HCT116 (cell line): Measurements from ENCODE around the gene NUP54. TPM values are rescaled to one million over a fixed set of nuclear protein-coding genes. Genes with fewer than 3 reads are reported as not detected.

Experiments
- ATAC-seq: fragments of 200-7000 bp; cut with Tn5 transposase; 2 replicates; pipeline ENCODE4 v1.9.1; 2020; ENCODE audit warnings: mild to moderate bottlenecking, moderate library complexity
- BruUV-seq: library from RNA; stranded (reverse); fragments of 400-500 nt; replicated peaks from 2 replicates; lab custom pipeline; 2021; lab: Mats Ljungman, UMichigan
- CTCF ChIA-PET: fragments of 300-600 bp; sonication (Branson Sonifier 250); formaldehyde crosslinking; loops from one replicate; lab custom pipeline; 2021; ENCODE audit warnings: antibody characterized with exemption; lab: Charles Lee
- POLR2A ChIA-PET: fragments of 300-600, 350-600 bp; sonication (Branson Sonifier 250); formaldehyde crosslinking; loops from one replicate; lab custom pipeline; 2021; ENCODE audit warnings: antibody characterized with exemption; lab: Charles Lee
- RAD21 ChIA-PET, 2 experiments: fragments of 300-600 bp; sonication (Branson Sonifier 250); formaldehyde crosslinking; loops; one replicate each; lab custom pipeline; 2023; ENCODE audit warnings: low total read pairs in 2 of 2; ENCODE audit not compliant: uncharacterized antibody in 2 of 2, unreplicated experiment in 2 of 2, low non-redundant PET in 1 of 2; lab: Charles Lee
- DNase-seq: peaks from one replicate; pipeline ENCODE4 v3.0.0-alpha.2; 2010; ENCODE audit warnings: low read depth, low spot score
- H2AFZ ChIP-seq: fragments of 200-600 bp; shearing (Covaris generic), sonication (generic); 2 replicates; pipeline ENCODE4 v1.6.1; 2017; ENCODE audit warnings: low read depth, mixed run types, mixed read lengths, antibody characterized with exemption, low read length; ENCODE audit not compliant: poor library complexity, severe bottlenecking
- H3K27ac ChIP-seq: 2 replicates; pipeline ENCODE4 v1.5.1; 2012; ENCODE audit warnings: low read depth, low read length
- H3K27me3 ChIP-seq: fragments of 200-600 bp; sonication (generic); 2 replicates; pipeline ENCODE4 v1.6.1; 2016; ENCODE audit warnings: mixed run types, low read length, mixed read lengths; ENCODE audit not compliant: insufficient read depth
- H3K36me3 ChIP-seq, 2 experiments: fragments of 200-500 bp in 1 of 2; fragments of 200-600 bp in 1 of 2; sonication (Bioruptor generic) in 1 of 2; sonication (generic) in 1 of 2; 2 replicates each; pipeline versions ENCODE4 v1.5.1 to v1.6.1; 2014 to 2016; ENCODE audit warnings: low read length in 2 of 2, inconsistent platforms in 1 of 2, mixed read lengths in 1 of 2, mixed run types in 1 of 2; ENCODE audit not compliant: insufficient read depth in 2 of 2, control insufficient read depth in 1 of 2
- H3K4me1 ChIP-seq, 2 experiments: fragments of 200-600 bp in 1 of 2; sonication (generic) in 1 of 2; 2 replicates each; pipeline versions ENCODE4 v1.5.1 to v1.6.1; 2012 to 2017; ENCODE audit warnings: low read length in 2 of 2, inconsistent platforms in 1 of 2, mild to moderate bottlenecking in 1 of 2, mixed read lengths in 1 of 2, mixed run types in 1 of 2, moderate library complexity in 1 of 2; ENCODE audit not compliant: insufficient read depth in 2 of 2, control insufficient read depth in 1 of 2
- H3K4me2 ChIP-seq: fragments of 200-600 bp; sonication (generic); 2 replicates; pipeline ENCODE4 v1.6.1; 2017; ENCODE audit warnings: mixed run types, low read length, mixed read lengths
- H3K4me3 ChIP-seq, 2 experiments: fragments of 200-600 bp in 1 of 2; sonication (generic) in 1 of 2; replicated peaks in 1 of 2; 2 replicates each; pipeline ENCODE4 v1.5.1; 2011 to 2016; ENCODE audit warnings: low read length in 2 of 2, control low read depth in 1 of 2, low read depth in 1 of 2, mild to moderate bottlenecking in 1 of 2, mixed read lengths in 1 of 2, mixed run types in 1 of 2
- H3K79me2 ChIP-seq: fragments of 200-600 bp; sonication (generic); 2 replicates; pipeline ENCODE4 v1.6.1; 2017; ENCODE audit warnings: mild to moderate bottlenecking, mixed run types, low read length, moderate library complexity, mixed read lengths; ENCODE audit not compliant: insufficient read depth
- H3K9ac ChIP-seq: fragments of 200-600 bp; sonication (generic); 2 replicates; pipeline ENCODE4 v1.6.1; 2016; ENCODE audit warnings: low read length, mixed read lengths
- H3K9me2 ChIP-seq: fragments of 200-600 bp; sonication (generic), shearing (Covaris generic); 2 replicates; pipeline ENCODE4 v1.6.1; 2017; ENCODE audit warnings: mixed run types, mild to moderate bottlenecking, moderate library complexity; ENCODE audit not compliant: insufficient read depth
- H3K9me3 ChIP-seq, 2 experiments: fragments of 200-500 bp in 1 of 2; fragments of 200-600 bp in 1 of 2; sonication (Bioruptor generic) in 1 of 2; sonication (generic) in 1 of 2; 2 replicates each; pipeline ENCODE4 v1.6.1; 2014 to 2017; ENCODE audit warnings: low read length in 2 of 2, mixed read lengths in 2 of 2, inconsistent platforms in 1 of 2, low read depth in 1 of 2, mild to moderate bottlenecking in 1 of 2, mixed run types in 1 of 2, moderate library complexity in 1 of 2; ENCODE audit not compliant: control insufficient read depth in 1 of 2, insufficient read depth in 1 of 2
- H4K20me1 ChIP-seq: fragments of 200-600 bp; sonication (generic), shearing (Covaris generic); 2 replicates; pipeline ENCODE4 v1.6.1; 2017; ENCODE audit warnings: mixed run types, mild to moderate bottlenecking, moderate library complexity; ENCODE audit not compliant: insufficient read depth
- CBX3 ChIP-seq: IDR thresholded peaks from 2 replicates; pipeline ENCODE4 v1.6.1; 2012; ENCODE audit warnings: low read depth
- CEBPB ChIP-seq: IDR thresholded peaks from 2 replicates; pipeline ENCODE4 v1.6.1; 2012; ENCODE audit warnings: low read depth
- EZH2phosphoT487 ChIP-seq: fragments of 200-600 bp; IDR thresholded peaks from 2 replicates; pipeline ENCODE4 v1.6.1; 2018; ENCODE audit warnings: antibody characterized with exemption, borderline replicate concordance
- FOSL1 ChIP-seq: IDR thresholded peaks from 2 replicates; pipeline ENCODE4 v1.6.1; 2012; ENCODE audit warnings: low read depth
- JUND ChIP-seq: IDR thresholded peaks from 2 replicates; pipeline ENCODE4 v1.6.1; 2012
- POLR2AphosphoS5 ChIP-seq: IDR thresholded peaks from 2 replicates; pipeline ENCODE4 v1.6.1; 2011; ENCODE audit warnings: mild to moderate bottlenecking, low read depth, low read length, moderate library complexity
- RAD21 ChIP-seq: IDR thresholded peaks from 2 replicates; pipeline ENCODE4 v1.6.1; 2012; ENCODE audit warnings: low read depth, mild to moderate bottlenecking
- SIN3A ChIP-seq: IDR thresholded peaks from 2 replicates; pipeline ENCODE4 v1.6.1; 2012; ENCODE audit warnings: low read depth
- YY1 ChIP-seq: IDR thresholded peaks from 2 replicates; pipeline ENCODE4 v1.6.1; 2011; ENCODE audit warnings: low read length, low read depth, moderate library complexity, mild to moderate bottlenecking; ENCODE audit not compliant: insufficient replicate concordance; ENCODE audit errors: extremely low read depth
- ZFX ChIP-seq: fragments of 450-650 bp; IDR thresholded peaks from 2 replicates; pipeline ENCODE4 v1.6.1; 2017
- intact Hi-C: fragments of 100-400 bp; cut with micrococcal nuclease; formaldehyde crosslinking; loops from 2 replicates; pipeline ENCODE4 v1.10.0; 2022
- total RNA-seq: library from RNA; stranded (reverse); gene quantifications from one replicate; pipeline ENCODE4 v1.2.1, GENCODE V29; 2021; ENCODE audit not compliant: unreplicated experiment
- TF ChIP-seq, protein P1 (sequence below): IDR thresholded peaks from 2 replicates; pipeline ENCODE4 v1.6.1; 2012
- TF ChIP-seq, protein P2 (sequence below): IDR thresholded peaks from 2 replicates; pipeline ENCODE4 v1.6.1; 2011; ENCODE audit warnings: mild to moderate bottlenecking, low read length, moderate library complexity; ENCODE audit not compliant: insufficient replicate concordance; ENCODE audit errors: extremely low read depth

Gene NUP54
- total RNA-seq, 1 experiment from 2014 or later: 53.9 TPM

DNA sequence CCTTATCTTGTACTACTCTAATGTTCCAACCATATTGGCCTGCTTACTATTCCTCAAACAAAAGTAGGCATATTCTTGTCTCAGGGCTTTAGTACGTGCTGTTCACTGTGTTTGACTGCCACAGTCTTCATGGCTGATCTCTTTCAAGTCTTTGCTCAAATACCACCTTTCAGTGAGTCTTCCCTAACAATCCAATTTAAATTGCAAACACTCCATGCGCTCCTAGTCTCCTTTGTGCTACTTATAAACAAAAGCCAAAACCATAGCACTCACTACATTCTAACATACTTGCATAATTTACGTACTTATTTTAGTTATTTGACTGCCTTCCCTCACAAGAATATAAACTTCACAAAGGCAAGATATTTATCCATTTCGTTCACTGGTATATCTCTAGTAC, 75.4 kb downstream of the NUP54 start:
- H3K79me2 ChIP-seq: no peaks in the 10 kb centered on the region
- intact Hi-C loops: no loop called here
- H3K9me3 ChIP-seq: no peaks in the 10 kb centered on the region
- CTCF ChIA-PET: no interaction called here
- no peak overlapping the region for H3K9ac ChIP-seq
- no peak overlapping the region for H3K4me2 ChIP-seq
- no peak overlapping the region for H3K4me3 ChIP-seq
- TF ChIP-seq EZH2phosphoT487 (no peak), CEBPB (no peak), FOSL1 (no peak), SIN3A (no peak), RAD21 (no peak), CBX3 (no peak), POLR2AphosphoS5 (no peak), ZFX (no peak), YY1 (no peak), JUND (no peak)
- TF ChIP-seq, protein P1, sequence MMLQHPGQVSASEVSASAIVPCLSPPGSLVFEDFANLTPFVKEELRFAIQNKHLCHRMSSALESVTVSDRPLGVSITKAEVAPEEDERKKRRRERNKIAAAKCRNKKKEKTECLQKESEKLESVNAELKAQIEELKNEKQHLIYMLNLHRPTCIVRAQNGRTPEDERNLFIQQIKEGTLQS: no peak
- TF ChIP-seq, protein P2, sequence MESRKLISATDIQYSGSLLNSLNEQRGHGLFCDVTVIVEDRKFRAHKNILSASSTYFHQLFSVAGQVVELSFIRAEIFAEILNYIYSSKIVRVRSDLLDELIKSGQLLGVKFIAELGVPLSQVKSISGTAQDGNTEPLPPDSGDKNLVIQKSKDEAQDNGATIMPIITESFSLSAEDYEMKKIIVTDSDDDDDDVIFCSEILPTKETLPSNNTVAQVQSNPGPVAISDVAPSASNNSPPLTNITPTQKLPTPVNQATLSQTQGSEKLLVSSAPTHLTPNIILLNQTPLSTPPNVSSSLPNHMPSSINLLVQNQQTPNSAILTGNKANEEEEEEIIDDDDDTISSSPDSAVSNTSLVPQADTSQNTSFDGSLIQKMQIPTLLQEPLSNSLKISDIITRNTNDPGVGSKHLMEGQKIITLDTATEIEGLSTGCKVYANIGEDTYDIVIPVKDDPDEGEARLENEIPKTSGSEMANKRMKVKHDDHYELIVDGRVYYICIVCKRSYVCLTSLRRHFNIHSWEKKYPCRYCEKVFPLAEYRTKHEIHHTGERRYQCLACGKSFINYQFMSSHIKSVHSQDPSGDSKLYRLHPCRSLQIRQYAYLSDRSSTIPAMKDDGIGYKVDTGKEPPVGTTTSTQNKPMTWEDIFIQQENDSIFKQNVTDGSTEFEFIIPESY: no peak
- no peak overlapping the region for H3K27ac ChIP-seq
- no peaks in the 10 kb centered on the region for H3K4me1 ChIP-seq
- POLR2A ChIA-PET: no interaction called here
- ATAC-seq (no peak), DNase-seq (no peak)
- H2AFZ ChIP-seq: no peak overlapping the region
- no peaks in the 10 kb centered on the region for H4K20me1 ChIP-seq
- no TSS peak for BruUV-seq
- RAD21 ChIA-PET: no interaction called here
- H3K36me3 ChIP-seq: no peaks in the 10 kb centered on the region
- H3K27me3 ChIP-seq: no peaks in the 10 kb centered on the region
- no peaks in the 10 kb centered on the region for H3K9me2 ChIP-seq
